GM18511 (cell line): Measurements from ENCODE around the gene ARHGEF7.
"Not testable (repeated sequence)": the region's sequence is repeated elsewhere in the genome, so short reads cannot be mapped to it uniquely, and the experiment has no call there.

Experiments
- ATAC-seq: cut with Tn5 transposase; IDR thresholded peaks from one replicate; pipeline ENCODE4 v1.9.1; 2021; ENCODE audit warnings: mild to moderate bottlenecking, moderate library complexity; ENCODE audit not compliant: unreplicated experiment

The ARHGEF7 gene

GRCh38 chr13:111251646-111252445, 136.7 kb downstream of the ARHGEF7 start:
- ATAC-seq = no peak

- ATAC-seq = no peak
These were observed 137.6 kb downstream of the ARHGEF7 start for GRCh38 chr13:111252446-111253364.

- no peak for ATAC-seq
These were observed 138.3 kb downstream of the ARHGEF7 start for GRCh38 chr13:111253365-111253872.

GRCh38 chr13:111255228-111255790, 140.2 kb downstream of the ARHGEF7 start:
- no peak for ATAC-seq

- ATAC-seq = no peak
These were observed 141.3 kb downstream of the ARHGEF7 start for GRCh38 chr13:111256458-111256857.

GRCh38 chr13:111256946-111257345, 141.8 kb downstream of the ARHGEF7 start:
- no peak for ATAC-seq

- not testable (repeated sequence) for ATAC-seq
These were observed 142.8 kb downstream of the ARHGEF7 start for GRCh38 chr13:111257899-111258298.

- ATAC-seq = no peak
These were observed 143.5 kb downstream of the ARHGEF7 start for GRCh38 chr13:111258637-111259036.

GRCh38 chr13:111259058-111259457, 143.9 kb downstream of the ARHGEF7 start:
- ATAC-seq = no peak

GRCh38 chr13:111261326-111261725, 146.2 kb downstream of the ARHGEF7 start:
- ATAC-seq = no peak

- no peak for ATAC-seq
These were observed 147.2 kb downstream of the ARHGEF7 start for GRCh38 chr13:111262281-111262680.

- ATAC-seq = no peak
These were observed 147.6 kb downstream of the ARHGEF7 start for GRCh38 chr13:111262715-111263114.

- no peak for ATAC-seq
These were observed 148.5 kb downstream of the ARHGEF7 start for GRCh38 chr13:111263566-111263965.

GRCh38 chr13:111265006-111265700, 150.0 kb downstream of the ARHGEF7 start:
- no peak for ATAC-seq

- no peak for ATAC-seq
These were observed 150.6 kb downstream of the ARHGEF7 start for GRCh38 chr13:111265701-111266035.

- ATAC-seq = no peak
These were observed 152.1 kb downstream of the ARHGEF7 start for GRCh38 chr13:111267205-111267604.

- no peak for ATAC-seq
These were observed 152.7 kb downstream of the ARHGEF7 start for GRCh38 chr13:111267784-111268183.

- ATAC-seq = no peak
These were observed 154.4 kb downstream of the ARHGEF7 start for GRCh38 chr13:111269508-111269907.

GRCh38 chr13:111270126-111270525, 155.0 kb downstream of the ARHGEF7 start:
- no peak for ATAC-seq

- no peak for ATAC-seq
These were observed 155.9 kb downstream of the ARHGEF7 start for GRCh38 chr13:111270765-111271698.
